ENCODE measurements around the gene RALGAPB.
"Not testable (repeated sequence)": the region's sequence is repeated elsewhere in the genome, so short reads cannot be mapped to it uniquely, and the experiment has no call there.

Gene RALGAPB

DNA sequence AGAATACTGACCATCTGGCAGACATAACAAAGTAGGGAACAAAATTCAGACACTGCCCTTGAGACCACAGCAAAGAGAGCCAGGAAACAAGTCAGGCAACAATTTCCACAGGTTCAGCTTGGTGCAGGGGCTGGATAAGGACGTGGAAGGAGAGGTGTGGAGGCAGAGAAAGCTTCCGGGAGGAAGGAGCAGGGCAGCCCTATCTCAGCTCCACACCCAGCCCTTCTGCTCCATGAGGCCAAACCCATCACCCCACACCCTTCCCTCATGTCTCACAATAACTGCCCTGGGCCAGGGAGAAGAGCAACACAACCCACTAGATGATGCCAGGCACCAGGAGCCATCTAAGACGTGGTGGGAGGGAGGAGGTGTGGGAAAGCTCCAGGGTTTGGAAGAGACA lies 43.3 kb upstream of the RALGAPB start:
- Histone ChIP-seq H3K27ac (ENCODE audit: low read depth, low read length) (no peak overlapping the region), H3K9me2 (replicated peaks; ENCODE audit: insufficient read depth, low read length) (no peaks in the 10 kb centered on the region), H3K4me2 (ENCODE audit: low read depth, low read length, poor library complexity, severe bottlenecking) (no peak overlapping the region), H3K79me2 (ENCODE audit: insufficient read depth, low read length) (peaks cover 91% of the 10 kb centered on the region), H3K36me3 (ENCODE audit: low read length) (peaks cover 49% of the 10 kb centered on the region), H3K4me3 (ENCODE audit: insufficient read depth, low read length, poor library complexity, severe bottlenecking) (no peak overlapping the region), H3F3A (ENCODE audit: insufficient read depth) (no peaks in the 10 kb centered on the region), H3K27me3 (ENCODE audit: low read length) (no peaks in the 10 kb centered on the region), H2AFZ (ENCODE audit: low read depth, low read length, severe bottlenecking) (no peak overlapping the region), H3K9ac (ENCODE audit: low read length) (no peak overlapping the region), H4K20me1 (ENCODE audit: low read depth, low read length) (peaks cover 57% of the 10 kb centered on the region), H3K9me3 (ENCODE audit: insufficient read depth, low read length) (no peaks in the 10 kb centered on the region)
- TF ChIP-seq EZH2phosphoT487 (conservative IDR thresholded peaks at IDR 0.05; ENCODE audit: low read length): no peak
- TF ChIP-seq, protein P1, sequence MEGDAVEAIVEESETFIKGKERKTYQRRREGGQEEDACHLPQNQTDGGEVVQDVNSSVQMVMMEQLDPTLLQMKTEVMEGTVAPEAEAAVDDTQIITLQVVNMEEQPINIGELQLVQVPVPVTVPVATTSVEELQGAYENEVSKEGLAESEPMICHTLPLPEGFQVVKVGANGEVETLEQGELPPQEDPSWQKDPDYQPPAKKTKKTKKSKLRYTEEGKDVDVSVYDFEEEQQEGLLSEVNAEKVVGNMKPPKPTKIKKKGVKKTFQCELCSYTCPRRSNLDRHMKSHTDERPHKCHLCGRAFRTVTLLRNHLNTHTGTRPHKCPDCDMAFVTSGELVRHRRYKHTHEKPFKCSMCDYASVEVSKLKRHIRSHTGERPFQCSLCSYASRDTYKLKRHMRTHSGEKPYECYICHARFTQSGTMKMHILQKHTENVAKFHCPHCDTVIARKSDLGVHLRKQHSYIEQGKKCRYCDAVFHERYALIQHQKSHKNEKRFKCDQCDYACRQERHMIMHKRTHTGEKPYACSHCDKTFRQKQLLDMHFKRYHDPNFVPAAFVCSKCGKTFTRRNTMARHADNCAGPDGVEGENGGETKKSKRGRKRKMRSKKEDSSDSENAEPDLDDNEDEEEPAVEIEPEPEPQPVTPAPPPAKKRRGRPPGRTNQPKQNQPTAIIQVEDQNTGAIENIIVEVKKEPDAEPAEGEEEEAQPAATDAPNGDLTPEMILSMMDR (IDR thresholded peaks at IDR 0.05; ENCODE audit: insufficient read depth, low read length, poor library complexity, severe bottlenecking): no peak

DNA sequence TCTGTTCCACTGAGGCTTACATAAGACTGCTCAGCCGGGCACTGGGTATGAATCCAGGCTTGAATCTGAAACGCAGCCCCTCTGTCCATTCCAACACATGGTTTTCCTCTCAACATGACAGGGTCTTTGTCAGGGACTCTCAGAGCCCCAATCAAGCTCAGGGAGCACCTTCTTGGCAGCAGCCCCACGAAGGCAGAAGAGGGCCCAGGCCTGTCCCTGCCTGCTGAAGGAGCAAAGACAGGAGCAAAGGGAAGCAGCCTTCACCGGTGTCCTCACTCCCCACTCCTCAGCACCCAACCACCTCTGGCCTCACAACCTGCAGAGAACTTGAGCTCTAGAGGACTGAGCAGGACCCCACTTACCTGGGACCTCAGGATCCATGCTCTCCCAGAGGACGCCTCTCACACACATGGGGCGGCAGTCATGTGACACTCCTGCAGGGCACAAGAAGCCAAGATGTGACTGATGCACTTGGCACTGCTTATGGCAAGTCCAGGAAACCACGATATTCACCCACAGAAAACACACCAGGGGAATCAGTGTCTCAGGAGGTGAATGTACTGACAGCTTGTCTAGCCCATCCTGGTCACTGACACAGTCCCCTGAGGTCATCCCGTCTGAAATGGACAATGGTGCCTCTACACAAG lies 41.8 kb upstream of the RALGAPB start:
- Histone ChIP-seq H3K9me3 (ENCODE audit: insufficient read depth, low read length) (no peaks in the 10 kb centered on the region), H3K4me3 (ENCODE audit: insufficient read depth, low read length, poor library complexity, severe bottlenecking) (no peak overlapping the region), H3K9me2 (replicated peaks; ENCODE audit: insufficient read depth, low read length) (no peaks in the 10 kb centered on the region), H3K36me3 (ENCODE audit: low read length) (peaks cover 40% of the 10 kb centered on the region), H4K20me1 (ENCODE audit: low read depth, low read length) (peaks cover 51% of the 10 kb centered on the region), H3F3A (ENCODE audit: insufficient read depth) (no peaks in the 10 kb centered on the region), H3K4me2 (ENCODE audit: low read depth, low read length, poor library complexity, severe bottlenecking) (no peak overlapping the region), H3K27ac (ENCODE audit: low read depth, low read length) (no peak overlapping the region), H2AFZ (ENCODE audit: low read depth, low read length, severe bottlenecking) (no peak overlapping the region), H3K27me3 (ENCODE audit: low read length) (no peaks in the 10 kb centered on the region), H3K9ac (ENCODE audit: low read length) (no peak overlapping the region), H3K79me2 (ENCODE audit: insufficient read depth, low read length) (peaks cover 87% of the 10 kb centered on the region)
- TF ChIP-seq, protein P1 (IDR thresholded peaks at IDR 0.05; ENCODE audit: insufficient read depth, low read length, poor library complexity, severe bottlenecking): no peak
- no peak for TF ChIP-seq EZH2phosphoT487 (conservative IDR thresholded peaks at IDR 0.05; ENCODE audit: low read length)

DNA sequence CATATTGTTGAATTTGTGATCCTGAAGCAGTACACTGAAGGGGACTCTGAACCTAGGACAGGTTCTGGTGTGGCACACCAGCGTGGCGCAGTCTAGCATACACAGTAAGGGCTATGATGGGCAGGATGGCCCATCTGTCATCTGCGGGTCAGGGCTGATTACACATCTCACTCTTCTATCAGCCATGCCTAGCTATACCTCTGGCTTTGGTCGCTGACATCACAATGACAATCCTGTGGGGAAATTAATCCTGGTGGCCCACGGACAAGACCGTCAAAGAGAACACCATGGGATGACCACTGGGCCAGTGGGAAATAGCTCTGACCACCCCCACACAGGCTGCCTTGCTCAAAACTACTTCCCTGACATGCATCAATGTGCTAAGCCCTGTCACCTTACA lies 40.4 kb upstream of the RALGAPB start:
- H3K36me3 ChIP-seq (ENCODE audit: low read length): peaks cover 38% of the 10 kb centered on the region
- H2AFZ ChIP-seq (ENCODE audit: low read depth, low read length, severe bottlenecking): no peak overlapping the region
- no peak for TF ChIP-seq EZH2phosphoT487 (conservative IDR thresholded peaks at IDR 0.05; ENCODE audit: low read length)
- TF ChIP-seq, protein P1 (IDR thresholded peaks at IDR 0.05; ENCODE audit: insufficient read depth, low read length, poor library complexity, severe bottlenecking): no peak
- no peaks in the 10 kb centered on the region for H3K27me3 ChIP-seq (ENCODE audit: low read length)
- peak overlapping the region; percentile 16 for H3K4me2 ChIP-seq (ENCODE audit: low read depth, low read length, poor library complexity, severe bottlenecking)
- H4K20me1 ChIP-seq (ENCODE audit: low read depth, low read length): peaks cover 48% of the 10 kb centered on the region
- H3F3A ChIP-seq (ENCODE audit: insufficient read depth): no peaks in the 10 kb centered on the region
- no peaks in the 10 kb centered on the region for H3K9me3 ChIP-seq (ENCODE audit: insufficient read depth, low read length)
- H3K27ac ChIP-seq (ENCODE audit: low read depth, low read length): no peak overlapping the region
- H3K4me3 ChIP-seq (ENCODE audit: insufficient read depth, low read length, poor library complexity, severe bottlenecking): no peak overlapping the region
- H3K79me2 ChIP-seq (ENCODE audit: insufficient read depth, low read length): peaks cover 75% of the 10 kb centered on the region
- no peak overlapping the region for H3K9ac ChIP-seq (ENCODE audit: low read length)
- H3K9me2 ChIP-seq (replicated peaks; ENCODE audit: insufficient read depth, low read length): no peaks in the 10 kb centered on the region

DNA sequence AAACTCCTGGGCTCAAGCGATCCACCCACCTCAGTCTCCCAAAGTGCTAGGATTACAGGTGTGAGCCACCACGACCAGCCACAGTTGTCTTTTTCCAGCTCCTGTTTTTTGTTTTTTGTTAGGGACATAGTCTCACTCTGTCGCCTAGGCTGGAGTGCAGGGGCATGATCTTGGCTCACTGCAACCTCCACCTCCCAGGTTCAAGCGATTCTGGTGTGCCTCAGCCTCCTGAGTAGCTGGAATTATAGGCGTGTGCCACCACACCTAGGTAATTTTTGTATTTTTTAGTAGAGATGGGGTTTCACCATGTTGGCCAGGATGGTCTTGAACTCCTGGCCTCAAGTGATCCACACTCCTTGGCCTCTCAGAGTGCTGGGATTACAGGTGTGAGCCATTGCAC lies 39.8 kb upstream of the RALGAPB start:
- peak overlapping the region; percentile 92 for H3K4me3 ChIP-seq (ENCODE audit: insufficient read depth, low read length, poor library complexity, severe bottlenecking)
- H3F3A ChIP-seq (ENCODE audit: insufficient read depth); H3K9me2 ChIP-seq (replicated peaks; ENCODE audit: insufficient read depth, low read length); H3K27ac ChIP-seq (ENCODE audit: low read depth, low read length); H3K27me3 ChIP-seq (ENCODE audit: low read length); H2AFZ ChIP-seq (ENCODE audit: low read depth, low read length, severe bottlenecking); H3K9me3 ChIP-seq (ENCODE audit: insufficient read depth, low read length): not testable (repeated sequence)
- peaks cover 69% of the 10 kb centered on the region for H3K79me2 ChIP-seq (ENCODE audit: insufficient read depth, low read length)
- H3K36me3 ChIP-seq (ENCODE audit: low read length): peaks cover 32% of the 10 kb centered on the region
- peaks cover 43% of the 10 kb centered on the region for H4K20me1 ChIP-seq (ENCODE audit: low read depth, low read length)
- H3K9ac ChIP-seq (ENCODE audit: low read length): peak overlapping the region; percentile 97; the same call in 1 of the 2 replicates
- peak overlapping the region; percentile 75 for H3K4me2 ChIP-seq (ENCODE audit: low read depth, low read length, poor library complexity, severe bottlenecking)
